Mucosa of descending colon (tissue), 3 donors: ENCODE measurements around the gene TMEM50B. TPM values are rescaled to one million over a fixed set of nuclear protein-coding genes. Genes with fewer than 3 reads are reported as not detected.

Source experiments
- ATAC-seq: fragments of 200-7000 bp; cut with Tn5 transposase; one replicate; pipeline ENCODE4 v1.9.1; 2020; ENCODE audit warnings: mild to moderate bottlenecking, moderate library complexity
- DNase-seq, 3 donors: peaks; one replicate each; pipeline ENCODE4 v3.0.0-alpha.2; 2020
- H3K36me3 ChIP-seq: fragments of 200-600 bp; one replicate; pipeline ENCODE4 v1.8.0; 2021; ENCODE audit warnings: low read depth, mild to moderate bottlenecking
- H3K4me1 ChIP-seq: fragments of 200-600 bp; one replicate; pipeline ENCODE4 v1.8.0; 2021; ENCODE audit warnings: low read depth, mild to moderate bottlenecking
- H3K4me3 ChIP-seq: fragments of 200-600 bp; one replicate; pipeline ENCODE4 v1.8.0; 2021; ENCODE audit warnings: mild to moderate bottlenecking
- H3K9me3 ChIP-seq: fragments of 200-600 bp; one replicate; pipeline ENCODE4 v1.8.0; 2021; ENCODE audit warnings: mild to moderate bottlenecking
- intact Hi-C, 2 donors: fragments of 100-400 bp; cut with DNase I in 1 of 2; cut with micrococcal nuclease in 1 of 2; formaldehyde crosslinking; loops; one replicate each; pipeline versions ENCODE4 v1.11.0 to v1.11.1; 2022; cut with DNase I, micrococcal nuclease
- total RNA-seq, 3 donors: library from RNA; stranded (reverse); fragmentation: NEBNext Ultra II Directional in 2 of 3; extraction: Animal tissue kit (Norgen Biotek cat#: 25700) in 2 of 3; gene quantifications; one replicate each; pipeline versions ENCODE4 v1.2.1 to v1.2.4, GENCODE V29; 2021 to 2023
- TF ChIP-seq, protein P1 (sequence below): fragments of 200-600 bp; IDR thresholded peaks from one replicate; pipeline ENCODE4 v1.8.0; 2022; ENCODE audit warnings: antibody characterized with exemption, mild to moderate bottlenecking
- donor health status: DM: no; HTN: no; CAD: no; lungs with moderate emphysema.
- donor health status: DM: no; HTN: no; CAD: no.
- donor health status: DM: no; HTN: yes; CAD: no.

TMEM50B gene
- total RNA-seq, 3 donors from 2014 or later, result 40.5 to 53.1 (median 42.2) TPM

DNA sequence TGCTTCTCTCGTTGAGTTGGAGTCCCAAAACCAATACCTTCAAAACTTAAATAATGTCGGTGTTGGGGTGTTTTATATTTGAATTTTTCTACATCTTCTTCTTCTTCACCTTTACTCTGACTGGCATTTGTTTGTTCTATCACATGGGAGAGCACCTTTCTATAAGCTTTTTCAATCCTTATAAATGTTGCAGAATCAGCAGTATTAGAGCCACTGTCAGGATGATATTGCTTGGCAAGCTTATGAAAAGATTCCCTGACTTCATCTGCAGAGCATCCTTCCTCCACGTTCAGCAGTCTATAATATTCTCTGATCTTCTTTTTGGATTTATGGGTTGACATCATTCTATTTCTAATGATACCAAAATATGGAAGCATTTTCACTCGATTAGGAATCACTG lies 9.2 kb upstream of the TMEM50B start:
- Histone ChIP-seq H3K9me3 (no peaks in the 10 kb centered on the region), H3K36me3 (no peaks in the 10 kb centered on the region), H3K4me3 (no peak overlapping the region), H3K4me1 (no peaks in the 10 kb centered on the region)
- no peak for DNase-seq
- TF ChIP-seq, protein P1, sequence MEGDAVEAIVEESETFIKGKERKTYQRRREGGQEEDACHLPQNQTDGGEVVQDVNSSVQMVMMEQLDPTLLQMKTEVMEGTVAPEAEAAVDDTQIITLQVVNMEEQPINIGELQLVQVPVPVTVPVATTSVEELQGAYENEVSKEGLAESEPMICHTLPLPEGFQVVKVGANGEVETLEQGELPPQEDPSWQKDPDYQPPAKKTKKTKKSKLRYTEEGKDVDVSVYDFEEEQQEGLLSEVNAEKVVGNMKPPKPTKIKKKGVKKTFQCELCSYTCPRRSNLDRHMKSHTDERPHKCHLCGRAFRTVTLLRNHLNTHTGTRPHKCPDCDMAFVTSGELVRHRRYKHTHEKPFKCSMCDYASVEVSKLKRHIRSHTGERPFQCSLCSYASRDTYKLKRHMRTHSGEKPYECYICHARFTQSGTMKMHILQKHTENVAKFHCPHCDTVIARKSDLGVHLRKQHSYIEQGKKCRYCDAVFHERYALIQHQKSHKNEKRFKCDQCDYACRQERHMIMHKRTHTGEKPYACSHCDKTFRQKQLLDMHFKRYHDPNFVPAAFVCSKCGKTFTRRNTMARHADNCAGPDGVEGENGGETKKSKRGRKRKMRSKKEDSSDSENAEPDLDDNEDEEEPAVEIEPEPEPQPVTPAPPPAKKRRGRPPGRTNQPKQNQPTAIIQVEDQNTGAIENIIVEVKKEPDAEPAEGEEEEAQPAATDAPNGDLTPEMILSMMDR, result no peak
- intact Hi-C loops, result no loop called here
- no peak for ATAC-seq

DNA sequence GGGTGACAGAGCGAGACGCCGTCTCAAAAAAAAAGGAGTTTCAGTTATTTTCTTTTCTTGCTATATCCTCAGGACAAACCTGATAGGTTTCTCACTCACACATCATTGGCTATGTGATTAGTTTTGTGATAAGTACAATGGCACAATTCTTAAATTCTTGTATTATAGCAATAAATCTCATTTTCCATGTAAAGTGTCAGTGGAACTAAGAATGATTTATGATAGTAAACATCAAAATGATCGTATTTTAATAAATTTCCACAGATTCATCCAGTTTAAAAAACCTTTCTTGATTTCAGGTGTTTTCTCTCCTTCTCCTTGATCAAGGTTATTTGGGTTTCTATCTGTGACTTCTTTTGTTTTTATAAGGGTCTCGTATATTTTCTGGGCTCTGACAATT lies 8.2 kb upstream of the TMEM50B start:
- no peaks in the 10 kb centered on the region for H3K4me1 ChIP-seq
- no peak for DNase-seq
- TF ChIP-seq, protein P1, result no peak
- no peak for ATAC-seq
- H3K4me3 ChIP-seq, result no peak overlapping the region
- H3K36me3 ChIP-seq, result no peaks in the 10 kb centered on the region
- no peaks in the 10 kb centered on the region for H3K9me3 ChIP-seq
- intact Hi-C loops, result no loop called here

DNA sequence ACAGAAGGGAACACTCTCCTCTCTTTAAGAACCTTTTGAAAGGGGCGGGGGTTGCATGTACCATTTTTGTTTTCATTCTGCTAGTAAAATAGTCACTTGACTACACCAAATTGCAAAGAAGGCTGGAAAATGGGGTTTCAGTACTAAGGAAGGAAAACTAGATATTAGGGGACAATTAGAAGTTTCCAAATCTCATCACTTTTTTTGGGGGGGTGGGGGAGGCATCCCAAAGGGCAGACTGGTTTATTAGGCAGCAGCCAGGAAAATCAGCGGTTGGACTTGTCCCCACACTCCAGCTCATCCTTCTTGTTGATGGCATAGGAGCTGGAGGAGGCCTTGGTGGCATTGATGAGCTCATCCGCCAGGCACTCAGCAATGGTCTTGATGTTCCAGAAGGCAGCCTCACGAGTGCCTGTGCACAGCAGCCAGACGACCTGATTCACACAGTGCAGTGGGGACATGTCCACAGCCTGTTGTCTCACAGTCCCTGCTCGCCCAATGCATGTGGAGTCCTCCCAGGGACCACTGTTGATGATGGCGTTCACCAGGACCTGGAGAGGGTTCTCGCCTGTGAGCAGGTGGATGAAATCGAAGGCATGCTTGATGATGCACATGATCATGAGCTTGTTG lies 1.7 kb upstream of the TMEM50B start:
- intact Hi-C loops, result no loop called here
- ATAC-seq, result no peak
- H3K9me3 ChIP-seq, result no peaks in the 10 kb centered on the region
- no peak for DNase-seq
- peaks cover 6% of the 10 kb centered on the region for H3K4me1 ChIP-seq
- H3K4me3 ChIP-seq, result no peak overlapping the region
- no peaks in the 10 kb centered on the region for H3K36me3 ChIP-seq
- TF ChIP-seq, protein P1, result no peak

DNA sequence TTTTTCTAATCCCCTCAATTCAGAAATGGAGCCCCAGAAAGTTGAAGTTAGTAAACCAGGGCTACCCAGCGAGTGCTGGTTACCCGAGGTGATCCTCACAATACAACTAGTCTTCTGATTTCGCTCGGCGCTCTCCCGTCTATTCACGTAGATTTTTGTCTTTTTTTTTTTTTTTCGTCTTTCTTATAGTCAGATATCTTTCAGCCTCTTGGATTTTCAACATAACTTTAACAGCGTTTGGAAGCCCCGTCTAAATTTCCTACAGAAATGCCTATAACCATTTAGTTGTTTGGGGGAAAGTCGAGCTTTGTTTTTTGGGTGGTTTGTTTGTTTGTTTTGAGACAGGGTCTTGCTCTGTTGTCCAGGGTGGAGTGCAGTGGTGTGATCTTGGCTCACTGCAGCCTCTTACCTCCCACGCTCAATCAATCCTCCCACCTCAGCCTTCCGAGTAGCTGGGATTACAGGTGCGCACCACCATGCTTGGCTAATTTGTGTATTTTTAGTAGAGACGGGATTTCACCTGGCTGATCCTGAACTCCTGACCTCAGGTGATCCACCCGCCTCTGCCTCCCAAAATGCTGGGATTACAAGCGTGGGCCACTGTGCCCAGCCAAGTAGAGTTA lies 818 bp upstream of the TMEM50B start:
- DNase-seq (no peak), ATAC-seq (no peak)
- intact Hi-C loops, result no loop called here
- Histone ChIP-seq H3K4me1 (peaks cover 6% of the 10 kb centered on the region), H3K36me3 (no peaks in the 10 kb centered on the region), H3K9me3 (no peaks in the 10 kb centered on the region), H3K4me3 (peak overlapping the region; percentile 88)
- TF ChIP-seq, protein P1, result no peak

DNA sequence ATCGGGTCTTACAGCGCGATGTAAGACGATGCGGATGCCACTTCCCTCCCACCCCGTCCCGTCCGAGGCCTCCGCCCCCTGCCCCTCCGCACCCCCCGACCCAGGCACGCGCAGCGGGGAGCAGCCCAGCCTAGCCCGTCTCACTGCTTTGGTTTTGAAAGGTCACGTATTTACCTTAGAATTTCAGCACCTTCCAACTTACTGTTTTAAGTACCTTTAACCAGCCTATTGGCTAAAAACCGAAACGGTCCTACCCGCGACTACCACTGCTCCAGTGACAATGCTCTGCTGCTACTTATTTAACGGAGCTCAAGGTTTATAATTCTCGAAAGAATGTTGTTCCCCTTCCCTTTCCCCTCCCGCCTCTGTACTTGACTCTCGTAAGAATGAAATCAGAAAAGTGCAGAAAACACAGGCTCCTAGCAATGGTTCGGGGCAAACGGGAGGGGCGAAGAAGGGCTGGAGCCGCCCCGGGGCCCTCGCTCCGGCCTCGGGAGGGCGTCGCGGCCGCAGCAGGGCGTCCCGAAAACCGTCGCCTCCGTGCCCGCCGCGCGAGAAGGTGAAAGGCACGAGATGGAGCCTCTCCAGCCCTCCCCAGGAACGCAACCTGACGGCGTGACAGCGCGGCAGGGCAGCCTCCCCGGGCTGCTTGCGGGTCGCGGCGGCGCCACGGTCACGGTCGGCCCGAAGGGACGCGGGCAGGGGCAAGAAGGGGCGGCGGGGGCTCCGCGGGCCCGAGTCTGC lies 667 bp downstream of the TMEM50B start:
- Histone ChIP-seq H3K4me1 (peaks cover 6% of the 10 kb centered on the region), H3K9me3 (no peaks in the 10 kb centered on the region), H3K4me3 (peak overlapping the region; percentile 88), H3K36me3 (no peaks in the 10 kb centered on the region)
- TF ChIP-seq, protein P1, result no peak
- intact Hi-C loops, result no loop called here
- ATAC-seq, result peak; percentile 50
- peak; percentile 37 to 64 (median 59) for DNase-seq
